Subcutaneous abdominal adipose tissue (tissue), 5 donors: ENCODE results near the gene RPS19BP1.

Experiments used
- H3K27ac ChIP-seq: one replicate; pipeline ENCODE4 v1.7.0; 2013; ENCODE audit warnings: low read depth, mild to moderate bottlenecking, inconsistent platforms, low read length, moderate library complexity
- H3K27me3 ChIP-seq, 5 donors: one replicate each; pipeline ENCODE4 v1.7.0; 2013; ENCODE audit warnings: low read length in 5 of 5, inconsistent platforms in 1 of 5; ENCODE audit not compliant: control insufficient read depth in 5 of 5, insufficient read depth in 4 of 5
- H3K36me3 ChIP-seq, 5 donors: one replicate each; pipeline ENCODE4 v1.7.0; 2013; ENCODE audit warnings: low read length in 5 of 5; ENCODE audit not compliant: control insufficient read depth in 5 of 5, insufficient read depth in 5 of 5
- H3K4me1 ChIP-seq, 5 donors: one replicate each; pipeline ENCODE4 v1.7.0; 2013; ENCODE audit warnings: low read length in 5 of 5, mild to moderate bottlenecking in 3 of 5, moderate library complexity in 1 of 5; ENCODE audit not compliant: control insufficient read depth in 5 of 5, insufficient read depth in 5 of 5
- H3K4me3 ChIP-seq, 5 donors: one replicate each; pipeline ENCODE4 v1.7.0; 2013; ENCODE audit warnings: low read length in 5 of 5, low read depth in 1 of 5
- H3K9ac ChIP-seq, 5 donors: one replicate each; pipeline ENCODE4 v1.7.0; 2013; ENCODE audit warnings: low read length in 5 of 5, mild to moderate bottlenecking in 4 of 5, moderate library complexity in 3 of 5
- H3K9me3 ChIP-seq, 5 donors: one replicate each; pipeline ENCODE4 v1.7.0; 2013; ENCODE audit warnings: low read length in 5 of 5; ENCODE audit not compliant: control insufficient read depth in 5 of 5
- donor health status: healthy.
- donor health status: healthy.
- donor health status: healthy.
- donor health status: healthy.
- donor health status: healthy.

RPS19BP1 gene

DNA sequence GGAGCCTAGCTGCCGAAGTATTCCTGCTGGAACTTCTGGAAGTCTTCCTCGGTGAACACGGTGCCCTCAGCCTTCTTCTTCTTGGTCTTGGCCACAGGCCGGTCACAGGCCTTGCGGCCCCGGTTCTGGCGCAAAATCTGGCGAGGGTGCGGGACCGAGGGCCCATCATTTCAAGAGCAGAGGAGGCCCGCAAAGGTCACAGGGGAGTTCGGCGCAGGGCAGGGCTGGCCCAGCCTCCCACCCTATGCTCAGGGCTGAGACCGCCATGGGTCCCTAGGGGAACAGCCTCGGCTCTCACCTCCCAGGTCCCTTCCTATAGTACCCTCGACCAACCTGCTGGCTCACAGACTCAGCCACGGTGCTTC is 3.1 kb downstream of the RPS19BP1 start:
- Histone ChIP-seq H3K4me1 (peaks cover 20 to 83% (median 70%) of the 10 kb centered on the region in 5 donors), H3K27ac (peak overlapping the region; percentile 30), H3K9me3 (no peaks in the 10 kb centered on the region), H3K27me3 (no peaks in the 10 kb centered on the region), H3K9ac (peak overlapping the region in 1 of 5 donors; percentile 26), H3K4me3 (peak overlapping the region in 3 of 5 donors; percentile 3 to 42 (median 6)), H3K36me3 (peaks cover 0 to 43% (median 25%) of the 10 kb centered on the region in 5 donors)

DNA sequence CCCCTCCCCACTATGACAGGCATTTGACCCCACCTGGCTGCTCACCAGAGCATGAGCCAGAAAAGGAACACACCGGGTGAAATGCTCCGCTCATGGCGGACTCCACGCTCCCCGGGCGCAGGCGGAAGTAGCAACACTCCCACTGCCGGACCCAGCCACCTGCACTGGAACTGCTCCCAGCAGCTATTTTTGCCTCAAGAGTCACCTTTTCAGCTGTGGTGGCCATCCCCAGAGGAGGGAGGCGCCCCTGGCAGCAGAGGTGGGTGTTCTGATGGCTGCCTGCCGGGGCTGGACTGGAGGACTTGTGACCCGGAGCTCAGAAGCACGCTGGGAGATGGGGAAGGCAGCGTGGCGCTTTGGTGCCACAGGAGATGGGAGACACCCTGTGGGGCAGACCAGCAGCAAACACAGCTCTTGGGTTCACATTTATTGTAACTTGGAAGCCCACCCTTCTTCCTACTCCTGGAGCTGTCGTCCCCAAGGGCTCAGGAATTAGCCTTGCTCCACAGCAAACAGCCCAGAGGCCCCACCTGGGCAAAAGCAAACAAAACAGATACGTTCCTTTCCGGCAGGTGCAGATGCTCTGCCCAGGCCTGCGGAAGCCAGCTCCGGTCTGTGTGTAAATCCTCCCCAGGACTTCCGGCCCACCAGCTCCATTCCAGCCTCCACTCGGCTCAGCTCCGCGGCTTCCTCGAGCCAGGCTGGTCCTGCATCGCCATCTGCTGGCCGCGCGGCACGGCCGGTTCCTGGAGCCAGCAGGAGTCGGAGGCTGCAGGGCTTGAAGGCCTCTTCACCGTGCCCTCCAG is 3.7 kb downstream of the RPS19BP1 start:
- peaks cover 22 to 86% (median 72%) of the 10 kb centered on the region in 5 donors for H3K4me1 ChIP-seq
- peaks cover 0 to 49% (median 30%) of the 10 kb centered on the region in 5 donors for H3K36me3 ChIP-seq

DNA sequence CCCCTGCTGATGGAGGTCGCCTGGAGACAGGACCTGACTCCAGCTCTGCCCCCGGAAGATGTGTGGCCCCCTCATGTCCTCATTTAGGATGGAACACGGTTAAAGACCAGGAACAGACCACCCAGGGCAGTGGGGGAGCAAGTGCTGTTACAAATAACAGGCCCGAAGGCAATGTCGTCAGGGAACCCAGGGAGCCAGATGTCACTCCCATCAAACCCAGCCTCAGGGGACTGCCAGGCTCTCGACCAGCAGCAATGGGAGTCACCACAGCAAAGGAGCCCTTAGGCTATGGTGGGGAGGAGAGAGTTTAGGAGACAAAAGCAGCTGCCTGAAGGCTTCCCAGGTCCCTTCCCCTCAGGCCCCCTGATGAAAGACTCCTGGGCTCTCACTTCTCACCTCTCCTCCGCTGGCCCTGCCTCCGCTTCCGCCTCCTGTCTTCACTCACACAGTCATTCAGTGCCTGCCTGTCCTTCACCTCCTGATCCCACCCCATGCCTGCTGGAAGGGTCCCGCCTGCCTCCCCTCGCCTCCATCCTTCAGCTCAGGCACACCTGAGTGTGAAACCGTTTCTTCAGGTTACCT is 4.4 kb downstream of the RPS19BP1 start:
- H3K27me3 ChIP-seq, result no peaks in the 10 kb centered on the region
- peak overlapping the region in 3 of 5 donors; percentile 11 to 21 (median 21) for H3K9ac ChIP-seq
- H3K4me3 ChIP-seq, result no peak overlapping the region
- no peaks in the 10 kb centered on the region for H3K9me3 ChIP-seq
- H3K4me1 ChIP-seq, result peaks cover 25 to 93% (median 76%) of the 10 kb centered on the region in 5 donors
- H3K36me3 ChIP-seq, result peaks cover 0 to 53% (median 33%) of the 10 kb centered on the region in 5 donors
- H3K27ac ChIP-seq, result peak overlapping the region; percentile 30

More for the DNA sequence above, 3.7 kb downstream of the RPS19BP1 start:
- Histone ChIP-seq H3K9me3 (no peaks in the 10 kb centered on the region), H3K9ac (peak overlapping the region in 3 of 5 donors; percentile 11 to 31 (median 21)), H3K27me3 (no peaks in the 10 kb centered on the region), H3K4me3 (peak overlapping the region; percentile 11 to 49 (median 32)), H3K27ac (peak overlapping the region; percentile 30)

DNA sequence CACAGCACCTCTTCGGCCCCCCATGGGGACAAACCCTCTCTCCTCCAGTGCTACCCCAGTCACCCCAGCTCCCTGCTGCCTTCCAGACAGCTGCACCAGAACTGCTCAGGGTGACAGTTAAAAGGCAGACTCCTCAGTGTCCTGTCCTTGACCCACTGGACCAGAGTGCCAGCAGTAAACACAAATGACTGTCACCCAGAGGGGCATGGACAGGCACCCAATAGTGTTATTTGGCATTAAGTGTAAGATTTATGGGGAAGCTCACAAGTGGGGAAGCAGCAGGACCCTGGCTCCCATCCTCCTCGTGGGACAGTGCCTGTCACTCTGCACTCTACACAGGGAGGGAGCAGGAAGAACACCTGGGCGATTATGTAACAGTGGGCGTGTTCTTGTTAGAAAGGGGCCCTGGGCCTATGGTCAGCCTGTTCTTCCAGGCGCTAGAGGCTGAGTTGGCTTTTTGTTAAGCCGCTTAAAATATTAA is 5.0 kb downstream of the RPS19BP1 start:
- peak overlapping the region in 2 of 5 donors; percentile 17 to 22 for H3K9ac ChIP-seq
- H3K4me3 ChIP-seq, result no peak overlapping the region
- peaks cover 31 to 97% (median 79%) of the 10 kb centered on the region in 5 donors for H3K4me1 ChIP-seq
- H3K36me3 ChIP-seq, result peaks cover 0 to 59% (median 40%) of the 10 kb centered on the region in 5 donors
- no peak overlapping the region for H3K27ac ChIP-seq
- no peaks in the 10 kb centered on the region for H3K27me3 ChIP-seq
- H3K9me3 ChIP-seq, result no peaks in the 10 kb centered on the region

GRCh38 chr22:39526736-39527171 is 5.8 kb downstream of the RPS19BP1 start:
- Histone ChIP-seq H3K4me3 (no peak overlapping the region), H3K36me3 (peaks cover 0 to 66% (median 47%) of the 10 kb centered on the region in 5 donors), H3K9ac (no peak overlapping the region), H3K9me3 (no peaks in the 10 kb centered on the region), H3K27me3 (no peaks in the 10 kb centered on the region), H3K4me1 (peaks cover 30 to 97% (median 81%) of the 10 kb centered on the region in 5 donors), H3K27ac (no peak overlapping the region)

GRCh38 chr22:39525658-39525975 is 6.9 kb downstream of the RPS19BP1 start:
- no peaks in the 10 kb centered on the region for H3K27me3 ChIP-seq
- H3K36me3 ChIP-seq, result peaks cover 0 to 71% (median 48%) of the 10 kb centered on the region in 5 donors
- no peak overlapping the region for H3K4me3 ChIP-seq
- H3K4me1 ChIP-seq, result peaks cover 30 to 93% (median 77%) of the 10 kb centered on the region in 5 donors
- H3K27ac ChIP-seq, result peak overlapping the region; percentile 66
- no peaks in the 10 kb centered on the region for H3K9me3 ChIP-seq
- no peak overlapping the region for H3K9ac ChIP-seq

DNA sequence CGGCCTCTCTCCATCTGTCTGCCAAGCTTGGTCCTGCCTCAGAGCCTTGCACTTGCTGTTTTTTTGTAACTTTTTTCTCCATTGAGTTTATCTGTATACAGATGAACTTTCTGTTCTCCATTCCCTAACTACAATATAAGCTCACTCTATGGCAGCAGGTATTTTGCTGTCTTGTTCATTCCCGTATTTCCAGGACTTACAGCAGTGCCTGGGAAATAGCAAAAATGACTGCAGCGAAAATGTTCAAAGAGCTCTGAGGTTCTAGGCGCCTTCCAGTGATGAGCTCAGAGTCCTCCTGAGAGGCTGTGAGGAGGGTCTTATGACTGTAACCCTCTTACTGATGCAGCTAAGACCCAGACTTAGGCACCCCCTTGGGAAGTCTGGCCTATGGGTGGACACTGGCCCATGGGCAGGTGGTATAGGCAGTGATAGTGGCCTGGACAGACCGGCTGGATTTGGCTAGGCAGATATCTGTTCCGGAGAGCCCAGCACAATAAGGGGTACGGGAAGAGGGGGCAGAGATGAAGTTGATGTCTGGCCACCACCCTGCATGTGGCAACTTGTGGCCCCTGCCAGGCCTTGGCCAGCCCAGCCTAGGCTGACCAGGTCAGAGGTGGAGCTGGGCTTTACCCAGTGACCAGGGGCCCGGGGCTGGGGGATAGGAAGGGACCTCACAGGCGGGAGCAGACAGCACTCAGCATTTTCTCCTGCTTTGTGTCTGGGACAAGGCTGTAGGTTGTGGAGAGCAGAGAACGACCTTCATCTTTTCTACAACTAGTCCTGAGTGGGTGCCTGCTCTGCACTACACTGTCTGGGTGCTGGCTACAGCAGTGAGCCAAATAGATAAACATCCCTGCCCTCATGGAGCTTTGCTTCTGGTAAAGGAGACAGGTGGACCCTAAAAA is 7.5 kb downstream of the RPS19BP1 start:
- Histone ChIP-seq H3K36me3 (peaks cover 0 to 67% (median 47%) of the 10 kb centered on the region in 5 donors), H3K9ac (peak overlapping the region in 1 of 5 donors; percentile 17), H3K27ac (peak overlapping the region; percentile 66), H3K4me3 (peak overlapping the region in 1 of 5 donors; percentile 23), H3K4me1 (peaks cover 30 to 87% (median 71%) of the 10 kb centered on the region in 5 donors), H3K27me3 (no peaks in the 10 kb centered on the region), H3K9me3 (no peaks in the 10 kb centered on the region)

DNA sequence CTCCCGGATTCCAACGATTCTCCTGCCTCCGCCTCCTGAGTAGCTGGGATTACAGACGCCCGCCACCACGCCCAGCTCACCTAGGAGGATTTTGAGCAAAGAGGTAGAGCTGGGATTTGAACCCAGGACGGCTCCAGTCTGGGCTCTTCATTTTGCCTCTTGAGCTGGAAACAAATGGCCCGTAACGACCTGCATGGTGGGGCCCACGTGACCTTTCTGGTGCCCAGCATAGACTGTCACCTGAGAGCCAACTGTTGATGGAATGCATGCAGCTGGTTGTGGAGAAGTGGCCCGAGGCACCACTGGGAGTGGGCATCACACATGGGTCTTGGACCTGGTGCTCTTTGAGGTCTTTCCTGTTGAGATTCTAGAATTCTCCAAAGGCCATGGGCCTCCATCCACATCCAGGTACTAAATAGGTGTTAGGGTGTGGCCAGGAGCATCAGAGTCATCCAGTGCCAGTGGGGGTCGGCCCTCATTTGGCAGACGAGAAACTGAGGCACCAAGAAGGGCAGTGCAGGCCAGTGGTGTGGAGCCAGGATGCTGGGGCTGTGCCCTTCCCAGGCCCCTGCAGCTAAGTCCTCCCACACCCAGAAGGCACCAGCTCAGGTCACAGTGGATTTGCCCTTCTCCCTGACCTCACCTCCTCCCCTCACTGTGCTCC is 8.3 kb downstream of the RPS19BP1 start:
- peaks cover 0 to 60% (median 41%) of the 10 kb centered on the region in 5 donors for H3K36me3 ChIP-seq
- peak overlapping the region in 1 of 5 donors; percentile 17 for H3K9ac ChIP-seq
- no peaks in the 10 kb centered on the region for H3K9me3 ChIP-seq
- H3K27ac ChIP-seq, result peak overlapping the region; percentile 66
- H3K4me1 ChIP-seq, result peaks cover 26 to 87% (median 67%) of the 10 kb centered on the region in 5 donors
- no peaks in the 10 kb centered on the region for H3K27me3 ChIP-seq
- H3K4me3 ChIP-seq, result peak overlapping the region in 4 of 5 donors; percentile 22 to 32 (median 26)
